Measurements from ENCODE around the gene RPP40. TPM values are rescaled to one million over a fixed set of nuclear protein-coding genes. Genes with fewer than 3 reads are reported as not detected.

RPP40 gene
- total and polyA plus RNA-seq, 2 of the 13 experiments (the other 11 are each of a cell fraction or from before 2014, with no cell fraction given): 18.0 to 41.2 TPM

GRCh38 chr6:5030596-5031136 is 26.8 kb upstream of the RPP40 start (continued):
- TF ChIP-seq CTCF (CRISPR knock-in tag; IDR thresholded peaks at IDR 0.05) (peak; percentile 99), MNT (IDR thresholded peaks at IDR 0.05) (peak; percentile 81), PHF21A (CRISPR knock-in tag; IDR thresholded peaks at IDR 0.05) (peak; percentile 43; the same call in 1 of the 2 replicates), CREB1 (IDR thresholded peaks at IDR 0.05) (peak; percentile 81), CREB1 (CRISPR knock-in tag; IDR thresholded peaks at IDR 0.05) (peak; percentile 68), ZNF17 (CRISPR knock-in tag; IDR thresholded peaks at IDR 0.05) (0 out of 2 replicates have a peak, but pooled peaks have one; percentile 17), HOMEZ (CRISPR knock-in tag; IDR thresholded peaks at IDR 0.05; ENCODE audit: low read depth) (peak; percentile 55; the same call in 1 of the 2 replicates), KDM2A (CRISPR knock-in tag; IDR thresholded peaks at IDR 0.05; ENCODE audit: borderline replicate concordance, low read depth) (peak; percentile 85), TFDP2 (CRISPR knock-in tag; IDR thresholded peaks at IDR 0.05) (0 out of 2 replicates have a peak, but pooled peaks have one; percentile 39), GATA4 (IDR thresholded peaks at IDR 0.05; ENCODE audit: borderline replicate concordance, low read depth) (no peak), ZNF616 (CRISPR knock-in tag; IDR thresholded peaks at IDR 0.05; ENCODE audit: low read depth) (0 out of 2 replicates have a peak, but pooled peaks have one; percentile 19), IKZF1 (IDR thresholded peaks at IDR 0.05) (no peak), ERF (CRISPR knock-in tag; IDR thresholded peaks at IDR 0.05) (peak; percentile 70; the same call in 1 of the 2 replicates), ATF7-NPFF (CRISPR knock-in tag; IDR thresholded peaks at IDR 0.05; ENCODE audit: low read depth) (no peak), ATF2 (CRISPR knock-in tag; IDR thresholded peaks at IDR 0.05) (peak; percentile 58; the same call in 1 of the 2 replicates), ARNTL (CRISPR knock-in tag; IDR thresholded peaks at IDR 0.05) (peak; percentile 69; the same call in 1 of the 2 replicates), E2F1 (CRISPR knock-in tag; IDR thresholded peaks at IDR 0.05) (no peak), ZBTB3 (CRISPR knock-in tag; IDR thresholded peaks at IDR 0.05; ENCODE audit: borderline replicate concordance, low read depth) (no peak), LCORL (IDR thresholded peaks at IDR 0.05) (no peak), LCORL (CRISPR knock-in tag; IDR thresholded peaks at IDR 0.05) (no peak), TCF7L2 (IDR thresholded peaks at IDR 0.05; ENCODE audit: low read depth, low read length) (no peak)
